ENCODE measurements around the gene OR52I1.
A peak's percentile ranks its signal among the peaks of the same experiment; 100 is the strongest.

Gene OR52I1

GRCh38 chr11:4615856-4616444 is 22.1 kb downstream of the OR52I1 start:
- Histone ChIP-seq H3K27me3 (peaks cover 12% of the 10 kb centered on the region), H3K4me1 (ENCODE audit: control insufficient read depth in 1 of 2, insufficient read depth in 1 of 2, low read depth in 1 of 2, low read length in 1 of 2) (no peaks in the 10 kb centered on the region), H3K4me3 (ENCODE audit: low read depth in 1 of 2, low read length in 1 of 2) (no peak overlapping the region), H3K9me3 (no peaks in the 10 kb centered on the region), H3K27ac (no peak overlapping the region), H3K36me3 (no peaks in the 10 kb centered on the region)
- no peak for TF ChIP-seq CTCF (IDR thresholded peaks at IDR 0.05)

DNA sequence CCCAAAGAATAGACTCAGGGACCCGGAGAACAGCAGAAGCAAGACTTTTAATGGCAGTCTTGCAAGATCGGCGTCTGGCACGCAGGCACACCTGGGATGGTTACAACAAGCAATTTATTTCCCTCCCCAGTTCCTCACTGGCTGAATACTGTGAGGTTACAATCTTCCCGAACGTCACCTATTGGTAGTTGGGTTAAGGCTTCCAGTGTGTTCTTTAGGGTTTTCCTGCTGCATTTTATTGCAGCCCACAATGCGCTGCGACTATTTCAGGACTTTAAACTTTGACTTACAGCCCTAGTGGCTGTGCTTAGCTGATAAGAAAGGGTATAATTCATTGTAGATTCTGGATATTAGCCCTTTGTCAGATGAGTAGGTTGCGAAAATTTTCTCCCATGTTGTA is 25.7 kb downstream of the OR52I1 start:
- H3K27me3 ChIP-seq, result peaks cover 16% of the 10 kb centered on the region
- no peaks in the 10 kb centered on the region for H3K4me1 ChIP-seq (ENCODE audit: control insufficient read depth in 1 of 2, insufficient read depth in 1 of 2, low read depth in 1 of 2, low read length in 1 of 2)

DNA sequence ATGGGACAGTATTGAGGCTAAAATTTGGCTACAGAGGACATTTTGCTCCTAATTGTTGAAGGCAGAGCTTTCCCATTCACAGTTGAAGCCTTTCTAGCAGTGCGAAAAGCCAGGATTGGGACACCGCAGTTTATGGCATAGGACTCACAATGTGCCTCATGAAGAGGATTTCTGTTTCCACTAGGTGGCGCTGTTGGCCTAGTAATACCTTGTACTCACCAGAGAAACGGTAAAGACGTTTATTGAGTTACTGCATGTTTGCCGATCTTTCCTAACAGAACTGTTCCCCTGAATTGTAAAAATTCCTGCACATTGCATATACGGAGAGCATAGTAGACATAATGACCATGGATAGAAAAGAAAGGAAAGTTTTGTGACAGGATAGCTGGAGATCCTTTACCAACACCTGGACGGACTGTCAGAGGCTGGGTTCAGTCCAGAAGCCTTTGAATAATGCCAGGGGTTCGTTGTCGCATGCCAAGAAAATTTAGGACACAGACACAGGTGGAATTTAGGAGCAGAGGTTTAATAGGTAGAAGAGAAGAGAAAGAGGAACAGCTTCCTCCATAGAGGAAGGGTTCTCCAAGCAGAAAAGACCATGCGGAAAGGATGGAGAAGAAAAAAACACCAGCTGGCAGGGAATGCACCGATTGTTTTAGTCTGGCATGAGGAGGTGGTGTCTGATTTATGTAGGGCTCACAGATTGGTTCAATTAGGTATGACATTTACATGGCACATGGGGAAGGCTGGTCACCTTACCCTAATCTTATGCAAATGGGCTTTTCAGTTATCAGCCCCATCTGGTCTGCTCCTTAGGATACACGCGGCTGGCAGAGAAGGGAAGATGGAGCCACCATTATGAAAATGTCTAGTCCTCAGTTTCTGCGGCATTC is 32.6 kb downstream of the OR52I1 start:
- peaks cover 8% of the 10 kb centered on the region for H3K9me3 ChIP-seq
- no peaks in the 10 kb centered on the region for H3K4me1 ChIP-seq (ENCODE audit: control insufficient read depth in 1 of 2, insufficient read depth in 1 of 2, low read depth in 1 of 2, low read length in 1 of 2)
- peak; percentile 29 for TF ChIP-seq CTCF (IDR thresholded peaks at IDR 0.05)
- no peaks in the 10 kb centered on the region for H3K36me3 ChIP-seq
- peaks cover 28% of the 10 kb centered on the region for H3K27me3 ChIP-seq
- H3K4me3 ChIP-seq (ENCODE audit: low read depth in 1 of 2, low read length in 1 of 2), result no peak overlapping the region
- no peak overlapping the region for H3K27ac ChIP-seq

More for the DNA sequence above, 25.7 kb downstream of the OR52I1 start:
- H3K4me3 ChIP-seq (ENCODE audit: low read depth in 1 of 2, low read length in 1 of 2), result no peak overlapping the region
- H3K9me3 ChIP-seq, result no peaks in the 10 kb centered on the region
- H3K36me3 ChIP-seq, result no peaks in the 10 kb centered on the region
- no peak for TF ChIP-seq CTCF (IDR thresholded peaks at IDR 0.05)
- no peak overlapping the region for H3K27ac ChIP-seq

DNA sequence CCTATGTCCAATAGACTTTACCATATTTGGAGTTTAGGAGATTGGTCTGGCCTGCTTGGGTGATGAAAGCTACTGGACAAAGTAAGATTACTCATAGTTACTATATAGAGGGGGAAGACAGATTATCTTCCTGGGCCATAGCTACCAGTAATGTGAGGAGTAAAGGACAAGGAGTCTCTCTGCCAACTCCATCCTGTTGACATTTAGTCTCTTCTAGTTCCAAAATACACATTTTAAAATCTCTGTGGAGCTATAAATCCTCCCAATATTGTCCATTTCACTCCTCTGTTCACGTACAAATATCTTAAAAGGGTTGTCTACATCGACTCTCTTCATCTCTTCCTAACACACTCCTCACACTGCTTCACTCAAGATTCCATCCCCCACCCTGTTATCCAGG is 42.3 kb downstream of the OR52I1 start:
- H3K9me3 ChIP-seq, result no peaks in the 10 kb centered on the region
- no peak for TF ChIP-seq CTCF (IDR thresholded peaks at IDR 0.05)
- H3K4me3 ChIP-seq (ENCODE audit: low read depth in 1 of 2, low read length in 1 of 2), result no peak overlapping the region
- peaks cover 29% of the 10 kb centered on the region for H3K27me3 ChIP-seq
- H3K27ac ChIP-seq, result no peak overlapping the region
- no peaks in the 10 kb centered on the region for H3K4me1 ChIP-seq (ENCODE audit: control insufficient read depth in 1 of 2, insufficient read depth in 1 of 2, low read depth in 1 of 2, low read length in 1 of 2)
- no peaks in the 10 kb centered on the region for H3K36me3 ChIP-seq

DNA sequence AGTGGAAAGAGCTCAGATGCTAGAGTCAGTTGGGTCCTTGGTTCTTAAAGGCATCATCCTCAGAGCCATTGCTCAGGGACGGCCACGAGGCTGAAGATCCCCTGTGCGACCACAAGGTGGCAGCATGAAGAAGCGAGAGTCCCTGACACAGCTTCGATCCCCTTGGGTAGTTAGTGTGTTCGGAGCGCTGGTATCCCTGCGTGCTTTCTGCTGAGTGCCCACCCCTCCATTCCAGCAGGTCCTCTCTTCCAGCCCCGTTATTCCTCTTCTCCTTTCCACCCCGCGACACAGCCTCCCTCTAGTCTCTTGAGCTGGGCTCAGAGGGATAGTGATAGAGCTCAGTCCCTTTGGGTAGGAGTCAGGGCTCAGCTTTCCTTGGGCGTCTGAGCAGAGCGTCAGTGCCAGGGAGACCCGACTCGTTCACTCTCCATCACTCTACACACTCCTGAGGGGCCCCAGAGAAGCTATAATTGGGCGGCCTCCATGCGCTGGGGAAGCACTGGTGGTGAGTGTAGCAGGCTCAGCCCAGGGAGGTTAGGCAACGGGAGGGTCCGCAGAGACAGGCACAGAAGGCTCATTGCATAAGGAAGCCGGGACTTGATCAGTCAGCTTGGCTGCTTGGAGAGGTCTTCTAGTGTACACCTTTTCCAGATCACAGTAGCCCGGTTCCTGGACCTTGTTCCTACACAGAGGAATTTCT is 43.3 kb downstream of the OR52I1 start, which contains the start of gene OR51D1:
Gene OR51D1, plus strand, starts transcription at position 516 of the 700 bp plus-strand sequence. CDS start 2,314 bp downstream, outside the sequence.
- Histone ChIP-seq H3K9me3 (no peaks in the 10 kb centered on the region), H3K4me1 (ENCODE audit: control insufficient read depth in 1 of 2, insufficient read depth in 1 of 2, low read depth in 1 of 2, low read length in 1 of 2) (no peaks in the 10 kb centered on the region), H3K36me3 (no peaks in the 10 kb centered on the region), H3K27me3 (peaks cover 35% of the 10 kb centered on the region), H3K27ac (no peak within 1 kb of the TSS), H3K4me3 (ENCODE audit: low read depth in 1 of 2, low read length in 1 of 2) (no peak within 1 kb of the TSS)
- peak; percentile 75 for TF ChIP-seq CTCF (IDR thresholded peaks at IDR 0.05)
